Activated CD8-positive, alpha-beta memory T cell treated with anti-CD3 and anti-CD28 coated beads, Interleukin-2, amount 10 ng/mL, durations not matched to agents 7 days and 5 days (primary cell): ENCODE results near the gene PTGER2. TPM values are rescaled to one million over a fixed set of nuclear protein-coding genes. Genes with fewer than 3 reads are reported as not detected.

Experiments used
- ATAC-seq: fragments of 150-1000 bp; cut with Tn5 transposase; one replicate; pipeline ENCODE4 v1.10.0; 2021; ENCODE audit warnings: moderate library complexity
- CTCF ChIA-PET: fragments of 350-600 bp; sonication (Branson Sonifier 250); formaldehyde crosslinking; loops from one replicate; lab custom pipeline; 2021; ENCODE audit warnings: antibody characterized with exemption; lab: Charles Lee
- DNase-seq: peaks from one replicate; pipeline ENCODE4 v3.0.0-alpha.2; 2020
- H3K27ac Mint-ChIP-seq: one replicate; pipeline ENCODE4 v1.8.0; 2021; ENCODE audit warnings: mild to moderate bottlenecking, mixed read lengths
- H3K27me3 Mint-ChIP-seq: one replicate; pipeline ENCODE4 v1.8.0; 2021; ENCODE audit warnings: mixed read lengths
- H3K36me3 Mint-ChIP-seq: one replicate; pipeline ENCODE4 v1.8.0; 2021; ENCODE audit warnings: mild to moderate bottlenecking, mixed read lengths
- H3K4me1 Mint-ChIP-seq: one replicate; pipeline ENCODE4 v1.8.0; 2021; ENCODE audit warnings: mixed read lengths
- H3K4me3 Mint-ChIP-seq: one replicate; pipeline ENCODE4 v1.8.0; 2021; ENCODE audit warnings: mild to moderate bottlenecking, moderate library complexity, mixed read lengths
- H3K9me3 Mint-ChIP-seq: one replicate; pipeline ENCODE4 v1.8.0; 2022; ENCODE audit warnings: low read depth, mixed read lengths
- total RNA-seq, 2 experiments: library from RNA; stranded (reverse); gene quantifications; one replicate each; pipeline ENCODE4 v1.2.3, GENCODE V29; 2021

The PTGER2 gene
- total RNA-seq, 2 experiments from 2014 or later: 97.6 to 117 TPM

DNA sequence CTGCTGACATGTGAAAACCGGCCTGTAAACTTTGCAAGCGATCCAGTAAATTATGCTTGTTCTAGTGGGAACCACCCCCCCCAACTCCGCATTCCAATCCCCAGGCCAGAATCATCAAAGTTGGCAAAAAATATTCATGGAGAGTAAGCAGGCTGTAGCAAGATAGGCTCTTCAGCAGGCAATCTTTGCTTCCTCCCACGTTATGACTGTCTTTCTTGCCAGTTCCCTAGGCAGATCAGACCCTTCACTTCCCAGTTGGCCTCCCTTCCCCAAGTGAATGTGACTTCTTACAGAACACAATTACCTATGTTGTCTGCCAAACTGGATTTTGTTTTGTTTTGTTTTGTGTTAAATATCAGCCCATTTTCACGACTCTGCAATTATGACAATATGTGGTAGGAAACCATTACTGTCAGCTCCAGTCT lies 1.2 kb upstream of the PTGER2 start:
- Mint-ChIP-seq H3K4me3 (peak overlapping the region; percentile 100), H3K27me3 (no peaks in the 10 kb centered on the region), H3K27ac (peak overlapping the region; percentile 99), H3K36me3 (peaks cover 78% of the 10 kb centered on the region), H3K4me1 (peaks cover 51% of the 10 kb centered on the region), H3K9me3 (no peaks in the 10 kb centered on the region)
- CTCF ChIA-PET: interaction anchor here (7.3 to 7.5 kb wide), 2 partner anchors 13 to 39 kb away, joined by 26 to 52 read pairs; no protein-coding TSS in a partner anchor
- no peak for DNase-seq
- ATAC-seq: no peak

DNA sequence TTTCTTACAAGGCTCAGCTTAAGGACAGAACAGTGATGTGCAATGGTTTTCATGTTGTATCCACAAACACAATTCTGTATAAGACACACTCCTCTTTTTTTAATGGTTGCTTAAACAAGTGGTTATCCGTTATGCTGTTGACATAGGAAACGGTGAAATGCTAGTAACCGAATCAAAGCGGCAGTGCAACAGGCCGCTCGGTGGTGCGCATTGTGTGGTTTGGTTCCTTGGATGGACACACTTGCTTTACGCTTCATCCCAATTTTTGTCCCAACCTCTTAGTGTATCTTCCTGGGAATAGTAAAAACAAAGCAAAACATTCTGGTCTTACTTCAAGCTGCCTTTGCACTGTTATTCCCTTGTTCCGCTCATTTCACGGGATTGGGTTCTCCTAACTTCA lies 650 bp upstream of the PTGER2 start:
- Mint-ChIP-seq H3K36me3 (peaks cover 83% of the 10 kb centered on the region), H3K27ac (peak overlapping the region; percentile 99), H3K4me3 (peak overlapping the region; percentile 100), H3K4me1 (peaks cover 52% of the 10 kb centered on the region), H3K9me3 (no peaks in the 10 kb centered on the region), H3K27me3 (no peaks in the 10 kb centered on the region)
- DNase-seq (no peak), ATAC-seq (no peak)
- CTCF ChIA-PET: interaction anchor here (0.8 to 7.5 kb wide), 6 partner anchors 9 to 91 kb away, joined by 3 to 52 read pairs (median 6); no protein-coding TSS in a partner anchor

DNA sequence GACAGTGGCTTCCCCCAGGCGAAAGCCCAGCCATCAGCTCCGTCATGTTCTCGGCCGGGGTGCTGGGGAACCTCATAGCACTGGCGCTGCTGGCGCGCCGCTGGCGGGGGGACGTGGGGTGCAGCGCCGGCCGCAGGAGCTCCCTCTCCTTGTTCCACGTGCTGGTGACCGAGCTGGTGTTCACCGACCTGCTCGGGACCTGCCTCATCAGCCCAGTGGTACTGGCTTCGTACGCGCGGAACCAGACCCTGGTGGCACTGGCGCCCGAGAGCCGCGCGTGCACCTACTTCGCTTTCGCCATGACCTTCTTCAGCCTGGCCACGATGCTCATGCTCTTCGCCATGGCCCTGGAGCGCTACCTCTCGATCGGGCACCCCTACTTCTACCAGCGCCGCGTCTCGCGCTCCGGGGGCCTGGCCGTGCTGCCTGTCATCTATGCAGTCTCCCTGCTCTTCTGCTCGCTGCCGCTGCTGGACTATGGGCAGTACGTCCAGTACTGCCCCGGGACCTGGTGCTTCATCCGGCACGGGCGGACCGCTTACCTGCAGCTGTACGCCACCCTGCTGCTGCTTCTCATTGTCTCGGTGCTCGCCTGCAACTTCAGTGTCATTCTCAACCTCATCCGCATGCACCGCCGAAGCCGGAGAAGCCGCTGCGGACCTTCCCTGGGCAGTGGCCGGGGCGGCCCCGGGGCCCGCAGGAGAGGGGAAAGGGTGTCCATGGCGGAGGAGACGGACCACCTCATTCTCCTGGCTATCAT lies 663 bp downstream of the PTGER2 start:
- peaks cover 90% of the 10 kb centered on the region for H3K36me3 Mint-ChIP-seq
- H3K4me1 Mint-ChIP-seq: peaks cover 61% of the 10 kb centered on the region
- no peaks in the 10 kb centered on the region for H3K9me3 Mint-ChIP-seq
- CTCF ChIA-PET: interaction anchor here (1.0 to 7.5 kb wide), 6 partner anchors 11 to 663 kb away, joined by 3 to 52 read pairs (median 6); partner anchors contain the start of gene FRMD6
- peak; percentile 68 for DNase-seq
- no peaks in the 10 kb centered on the region for H3K27me3 Mint-ChIP-seq
- peak overlapping the region; percentile 100 for H3K4me3 Mint-ChIP-seq
- H3K27ac Mint-ChIP-seq: peak overlapping the region; percentile 99
- peak; percentile 28 for ATAC-seq

DNA sequence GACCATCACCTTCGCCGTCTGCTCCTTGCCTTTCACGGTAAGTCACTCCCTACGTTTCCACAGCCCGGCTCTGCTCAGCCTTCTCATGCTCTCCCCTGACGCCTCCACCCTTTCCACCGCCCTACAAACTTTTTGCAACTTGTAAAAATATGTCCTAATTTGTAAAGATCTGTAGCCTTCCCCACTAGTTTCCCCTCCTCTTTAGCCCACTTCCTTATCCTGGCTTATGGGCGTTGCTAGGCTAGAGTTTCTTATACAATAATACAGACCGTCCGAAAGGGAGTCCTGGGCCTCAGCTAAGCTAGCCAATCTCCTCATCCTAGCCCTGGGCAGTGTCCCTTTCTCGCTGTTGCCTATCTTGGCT lies 1.2 kb downstream of the PTGER2 start:
- no peaks in the 10 kb centered on the region for H3K9me3 Mint-ChIP-seq

DNA sequence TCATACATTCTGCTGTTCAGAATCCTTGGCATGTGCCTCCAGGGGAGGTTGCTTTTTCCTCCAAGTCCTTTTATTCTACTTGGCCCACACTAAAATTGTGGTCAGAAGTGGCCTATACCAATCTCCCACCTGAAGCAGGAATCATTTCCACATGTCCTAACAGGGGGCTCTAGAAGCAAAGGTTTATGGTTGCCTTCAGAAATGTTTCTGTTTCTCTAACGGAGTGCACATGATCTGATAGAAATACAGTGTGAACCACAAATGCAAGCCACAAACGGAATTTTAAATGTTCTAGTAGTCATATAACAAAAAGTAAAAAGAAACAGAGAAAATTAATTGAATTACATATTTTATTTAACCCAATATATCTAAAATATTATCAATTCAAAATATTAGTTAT lies 4.0 kb downstream of the PTGER2 start:
- peaks cover 94% of the 10 kb centered on the region for H3K36me3 Mint-ChIP-seq
- DNase-seq: no peak
- H3K27me3 Mint-ChIP-seq: no peaks in the 10 kb centered on the region
- no peak for ATAC-seq
- peaks cover 59% of the 10 kb centered on the region for H3K4me1 Mint-ChIP-seq
- H3K9me3 Mint-ChIP-seq: peaks cover 13% of the 10 kb centered on the region
- peak overlapping the region; percentile 99 for H3K27ac Mint-ChIP-seq
- peak overlapping the region; percentile 100 for H3K4me3 Mint-ChIP-seq
- CTCF ChIA-PET: interaction anchor here (1.0 to 7.5 kb wide), 7 partner anchors 9 to 104 kb away, joined by 3 to 52 read pairs (median 5); no protein-coding TSS in a partner anchor

More for the DNA sequence above, 1.2 kb downstream of the PTGER2 start:
- Mint-ChIP-seq H3K36me3 (peaks cover 91% of the 10 kb centered on the region), H3K27ac (peak overlapping the region; percentile 99), H3K27me3 (no peaks in the 10 kb centered on the region), H3K4me3 (peak overlapping the region; percentile 100), H3K4me1 (peaks cover 62% of the 10 kb centered on the region)
- CTCF ChIA-PET: interaction anchor here (1.1 to 7.5 kb wide), 3 partner anchors 37 to 142 kb away, joined by 3 to 52 read pairs (median 4); no protein-coding TSS in a partner anchor
- peak; percentile 8 for ATAC-seq
- no peak for DNase-seq

DNA sequence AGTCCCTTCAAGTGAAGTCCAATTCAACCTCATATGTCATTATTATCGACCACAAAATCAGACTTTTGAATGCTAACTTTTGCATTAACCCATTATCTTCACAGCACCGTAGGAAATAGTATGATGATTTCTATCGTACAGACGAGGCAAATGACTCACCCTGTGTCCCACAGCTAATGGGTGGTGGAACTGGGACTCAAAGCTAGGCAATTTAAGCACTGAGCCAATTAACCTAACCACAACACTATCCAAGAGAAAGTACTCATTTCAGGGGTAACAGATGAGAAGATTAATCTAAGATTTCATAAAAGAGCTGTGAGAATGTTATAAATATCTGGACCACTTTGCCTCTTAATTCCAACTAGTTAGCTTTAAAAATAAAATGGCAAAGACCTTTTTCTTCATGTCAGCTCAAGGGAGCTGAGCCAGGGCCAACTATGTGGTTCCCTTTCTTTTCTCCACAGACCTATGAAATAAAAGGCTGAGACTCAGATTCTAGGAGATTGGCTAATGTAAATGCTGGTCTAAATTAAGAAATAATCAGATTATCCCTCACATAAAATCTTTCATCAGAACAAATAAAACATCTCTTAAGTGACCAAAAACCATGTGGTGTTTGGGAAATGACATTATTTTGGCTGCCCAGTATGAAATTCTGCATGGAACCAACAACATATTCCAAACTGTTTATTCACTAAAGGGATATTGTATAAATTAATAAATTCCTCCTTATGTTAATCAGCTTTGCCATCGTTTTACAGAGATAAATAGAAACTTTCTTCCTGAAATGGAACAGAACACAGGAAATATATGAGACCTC lies 4.9 kb downstream of the PTGER2 start:
- peak overlapping the region; percentile 89 for H3K27ac Mint-ChIP-seq
- CTCF ChIA-PET: interaction anchor here (1.0 to 7.5 kb wide), 5 partner anchors 8 to 103 kb away, joined by 3 to 52 read pairs (median 4); no protein-coding TSS in a partner anchor

DNA sequence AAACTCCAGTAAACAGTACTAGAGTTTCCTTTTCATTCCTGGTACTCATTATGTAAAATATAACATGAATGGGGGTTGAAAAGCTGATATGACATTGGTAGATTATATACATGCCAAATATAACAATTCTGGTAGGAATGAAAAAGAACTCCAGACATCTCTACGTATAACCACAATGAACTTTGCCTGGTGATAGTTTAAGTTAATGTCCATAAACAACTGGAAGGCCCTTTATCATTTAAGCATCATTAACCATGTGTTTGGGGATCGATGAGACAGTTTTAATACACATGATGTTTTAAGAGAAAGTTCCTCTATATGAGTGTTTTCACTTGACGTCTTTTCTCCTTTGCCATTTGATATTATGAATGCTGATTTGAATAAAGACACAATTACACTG lies 5.8 kb downstream of the PTGER2 start:
- H3K27ac Mint-ChIP-seq: peak overlapping the region; percentile 89
- no peaks in the 10 kb centered on the region for H3K27me3 Mint-ChIP-seq
- H3K36me3 Mint-ChIP-seq: peaks cover 94% of the 10 kb centered on the region
- H3K4me3 Mint-ChIP-seq: peak overlapping the region; percentile 100
- no peak for DNase-seq
- ATAC-seq: no peak
- CTCF ChIA-PET: interaction anchor here (1.2 kb wide), 1 partner anchor 93 kb away, joined by 3 read pairs; no protein-coding TSS in a partner anchor
- H3K4me1 Mint-ChIP-seq: peaks cover 69% of the 10 kb centered on the region
- H3K9me3 Mint-ChIP-seq: peaks cover 13% of the 10 kb centered on the region

More for the DNA sequence above, 4.9 kb downstream of the PTGER2 start:
- H3K36me3 Mint-ChIP-seq: peaks cover 94% of the 10 kb centered on the region
- no peaks in the 10 kb centered on the region for H3K27me3 Mint-ChIP-seq
- DNase-seq: peak; percentile 64
- peaks cover 13% of the 10 kb centered on the region for H3K9me3 Mint-ChIP-seq
- H3K4me1 Mint-ChIP-seq: peaks cover 61% of the 10 kb centered on the region
- H3K4me3 Mint-ChIP-seq: peak overlapping the region; percentile 100
- no peak for ATAC-seq

DNA sequence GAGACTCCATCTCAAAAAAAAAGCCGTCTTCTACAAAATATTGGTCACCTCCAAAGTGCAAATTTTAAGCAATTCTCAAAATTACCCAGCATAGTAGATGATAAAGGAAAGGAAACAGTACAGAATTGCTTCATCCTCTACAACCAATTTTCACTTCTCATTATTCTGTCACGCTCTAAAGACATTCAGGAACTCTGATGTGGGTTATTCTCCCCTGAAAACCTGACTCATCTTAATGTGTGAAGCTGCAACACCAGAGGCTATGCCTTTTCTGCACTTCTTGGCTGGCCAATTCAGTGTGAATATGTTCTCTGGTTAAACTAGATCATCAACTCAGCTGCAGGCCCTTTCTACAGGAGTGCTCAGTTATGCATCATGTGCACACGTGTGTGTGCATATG lies 11.0 kb downstream of the PTGER2 start:
- Mint-ChIP-seq H3K4me3 (peak overlapping the region; percentile 54), H3K27me3 (no peaks in the 10 kb centered on the region)
- peak; percentile 71 for DNase-seq

DNA sequence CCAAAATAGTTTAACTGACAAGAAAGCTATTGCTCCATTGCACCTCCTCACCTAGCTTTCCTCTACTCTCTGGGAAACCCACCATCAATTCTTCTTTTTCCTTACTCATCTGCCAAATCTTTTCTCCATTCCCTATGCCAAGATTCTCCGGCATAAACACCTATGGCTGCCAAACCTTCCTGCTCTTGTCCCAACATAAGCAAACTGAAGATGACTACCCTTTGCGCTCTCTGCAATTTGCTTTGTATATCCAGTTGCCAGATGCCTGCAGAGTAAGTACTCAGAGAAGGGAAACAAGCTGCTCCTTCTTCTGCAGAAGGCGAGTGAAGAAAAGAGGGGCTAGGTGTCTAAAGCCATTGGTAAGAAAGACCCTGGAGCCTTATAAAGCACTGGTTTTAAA lies 11.5 kb downstream of the PTGER2 start:
- CTCF ChIA-PET: interaction anchor here (0.7 to 1.9 kb wide), 6 partner anchors 8 to 27 kb away, joined by 3 to 7 read pairs (median 4); partner anchors contain the start of gene PTGER2
- no peak for ATAC-seq
- Mint-ChIP-seq H3K9me3 (peaks cover 13% of the 10 kb centered on the region), H3K27ac (peak overlapping the region; percentile 83), H3K36me3 (peaks cover 85% of the 10 kb centered on the region), H3K4me1 (peaks cover 86% of the 10 kb centered on the region), H3K4me3 (peak overlapping the region; percentile 54), H3K27me3 (no peaks in the 10 kb centered on the region)
- no peak for DNase-seq

More for the DNA sequence above, 11.0 kb downstream of the PTGER2 start:
- Mint-ChIP-seq H3K27ac (peak overlapping the region; percentile 83), H3K4me1 (peaks cover 87% of the 10 kb centered on the region), H3K9me3 (peaks cover 13% of the 10 kb centered on the region), H3K36me3 (peaks cover 86% of the 10 kb centered on the region)
- CTCF ChIA-PET: interaction anchor here (0.7 to 1.9 kb wide), 6 partner anchors 8 to 27 kb away, joined by 3 to 7 read pairs (median 4); partner anchors contain the start of gene PTGER2
- peak; percentile 87 for ATAC-seq

DNA sequence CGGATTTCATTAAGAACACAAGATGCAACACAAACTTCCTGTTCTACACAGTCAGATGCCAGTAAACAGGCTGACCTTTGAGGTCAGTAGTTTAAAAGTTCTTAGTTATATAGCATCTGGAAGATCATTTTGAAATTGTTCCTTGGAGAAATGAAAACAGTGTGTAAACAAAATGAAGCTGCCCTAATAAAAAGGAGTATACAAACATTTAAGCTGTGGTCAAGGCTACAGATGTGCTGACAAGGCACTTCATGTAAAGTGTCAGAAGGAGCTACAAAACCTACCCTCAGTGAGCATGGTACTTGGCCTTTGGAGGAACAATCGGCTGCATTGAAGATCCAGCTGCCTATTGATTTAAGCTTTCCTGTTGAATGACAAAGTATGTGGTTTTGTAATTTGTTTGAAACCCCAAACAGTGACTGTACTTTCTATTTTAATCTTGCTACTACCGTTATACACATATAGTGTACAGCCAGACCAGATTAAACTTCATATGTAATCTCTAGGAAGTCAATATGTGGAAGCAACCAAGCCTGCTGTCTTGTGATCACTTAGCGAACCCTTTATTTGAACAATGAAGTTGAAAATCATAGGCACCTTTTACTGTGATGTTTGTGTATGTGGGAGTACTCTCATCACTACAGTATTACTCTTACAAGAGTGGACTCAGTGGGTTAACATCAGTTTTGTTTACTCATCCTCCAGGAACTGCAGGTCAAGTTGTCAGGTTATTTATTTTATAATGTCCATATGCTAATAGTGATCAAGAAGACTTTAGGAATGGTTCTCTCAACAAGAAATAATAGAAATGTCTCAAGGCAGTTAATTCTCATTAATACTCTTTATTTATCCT lies 13.5 kb downstream of the PTGER2 start:
- ATAC-seq: peak; percentile 48

DNA sequence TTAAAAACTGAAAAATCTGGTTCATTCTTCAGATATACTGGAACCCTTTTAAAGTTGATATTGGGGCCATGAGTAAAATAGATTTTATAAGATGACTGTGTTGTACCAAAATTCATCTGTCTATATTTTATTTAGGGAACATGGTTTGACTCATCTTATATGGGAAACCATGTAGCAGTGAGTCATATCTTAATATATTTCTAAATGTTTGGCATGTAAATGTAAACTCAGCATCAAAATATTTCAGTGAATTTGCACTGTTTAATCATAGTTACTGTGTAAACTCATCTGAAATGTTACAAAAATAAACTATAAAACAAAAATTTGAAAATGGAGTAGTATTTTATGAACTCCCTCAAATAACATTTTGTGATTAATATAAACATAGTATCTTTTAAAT lies 14.2 kb downstream of the PTGER2 start:
- ATAC-seq (no peak), DNase-seq (no peak)
- H3K4me1 Mint-ChIP-seq: peaks cover 71% of the 10 kb centered on the region
- CTCF ChIA-PET: no interaction called here
- no peaks in the 10 kb centered on the region for H3K9me3 Mint-ChIP-seq
- H3K27ac Mint-ChIP-seq: peak overlapping the region; percentile 81
- no peak overlapping the region for H3K4me3 Mint-ChIP-seq
- no peaks in the 10 kb centered on the region for H3K27me3 Mint-ChIP-seq
- H3K36me3 Mint-ChIP-seq: peaks cover 78% of the 10 kb centered on the region

More for the DNA sequence above, 13.5 kb downstream of the PTGER2 start:
- Mint-ChIP-seq H3K27me3 (no peaks in the 10 kb centered on the region), H3K4me1 (peaks cover 77% of the 10 kb centered on the region), H3K27ac (peak overlapping the region; percentile 81), H3K36me3 (peaks cover 80% of the 10 kb centered on the region), H3K9me3 (peaks cover 4% of the 10 kb centered on the region), H3K4me3 (peak overlapping the region; percentile 53)
- CTCF ChIA-PET: interaction anchor here (0.9 to 1.3 kb wide), 2 partner anchors 9 to 73 kb away, joined by 3 to 4 read pairs; no protein-coding TSS in a partner anchor
- DNase-seq: no peak
